Measurements from ENCODE around the gene GAS2L1.

Gene GAS2L1

DNA sequence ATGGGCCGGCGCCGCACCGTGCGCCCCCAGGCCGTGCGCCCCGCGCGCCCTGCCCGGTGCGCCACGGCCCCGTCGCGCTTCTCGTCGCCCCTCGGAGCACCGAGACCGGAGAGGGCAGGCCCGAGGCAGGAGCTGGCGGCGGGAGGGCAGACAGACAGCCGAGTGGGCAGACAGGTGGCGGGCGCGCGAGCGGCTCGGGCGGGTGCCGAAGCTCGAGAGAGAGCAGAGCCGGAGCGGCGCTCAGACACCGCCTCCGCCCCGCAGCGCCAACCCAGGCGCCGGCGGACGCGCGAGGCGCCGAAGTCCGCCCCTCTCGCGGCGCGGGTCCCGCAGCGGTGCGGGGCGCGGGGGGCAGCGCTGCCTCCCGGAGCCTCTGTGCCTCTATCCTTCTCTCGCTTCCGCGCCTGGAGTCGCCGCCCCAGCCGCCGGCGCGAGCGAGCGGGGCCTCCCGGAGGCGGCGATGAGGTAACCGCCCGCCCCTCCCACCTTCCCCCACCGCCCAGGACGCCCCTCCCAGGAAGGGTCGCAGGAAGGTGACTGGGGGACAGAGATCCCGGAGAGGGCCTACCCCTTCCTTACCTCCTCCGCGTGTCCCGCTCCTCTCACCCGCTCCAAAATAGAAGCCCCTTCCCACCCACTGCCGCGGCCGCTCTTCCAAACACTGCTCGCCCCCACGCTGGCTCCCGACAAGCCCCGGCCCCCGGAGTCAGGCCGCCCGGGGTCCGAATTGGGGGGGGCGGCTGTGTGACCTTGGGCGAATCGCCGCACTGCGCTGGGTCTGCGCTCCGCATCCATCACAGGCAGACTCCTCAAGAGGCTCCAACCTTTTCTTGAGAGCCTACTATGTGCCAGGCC lies 9.1 kb downstream of the GAS2L1 start, which contains the start of gene RASL10A:
TSS of gene RASL10A (minus strand) at position 412 of the 855 bp plus-strand sequence. CDS start 451 bp downstream, outside the sequence.
- Histone ChIP-seq H3K4me3 (replicated peaks; ENCODE audit: insufficient read depth, low read length) (no peak within 1 kb of the TSS), H3K27me3 (ENCODE audit: insufficient read depth, poor library complexity, severe bottlenecking) (peaks cover 40% of the 10 kb centered on the region), H3K27ac (replicated peaks) (no peak within 1 kb of the TSS)
- TF ChIP-seq GABPA (IDR thresholded peaks at IDR 0.05; ENCODE audit: low read depth) = no peak
- TF ChIP-seq, protein P1, sequence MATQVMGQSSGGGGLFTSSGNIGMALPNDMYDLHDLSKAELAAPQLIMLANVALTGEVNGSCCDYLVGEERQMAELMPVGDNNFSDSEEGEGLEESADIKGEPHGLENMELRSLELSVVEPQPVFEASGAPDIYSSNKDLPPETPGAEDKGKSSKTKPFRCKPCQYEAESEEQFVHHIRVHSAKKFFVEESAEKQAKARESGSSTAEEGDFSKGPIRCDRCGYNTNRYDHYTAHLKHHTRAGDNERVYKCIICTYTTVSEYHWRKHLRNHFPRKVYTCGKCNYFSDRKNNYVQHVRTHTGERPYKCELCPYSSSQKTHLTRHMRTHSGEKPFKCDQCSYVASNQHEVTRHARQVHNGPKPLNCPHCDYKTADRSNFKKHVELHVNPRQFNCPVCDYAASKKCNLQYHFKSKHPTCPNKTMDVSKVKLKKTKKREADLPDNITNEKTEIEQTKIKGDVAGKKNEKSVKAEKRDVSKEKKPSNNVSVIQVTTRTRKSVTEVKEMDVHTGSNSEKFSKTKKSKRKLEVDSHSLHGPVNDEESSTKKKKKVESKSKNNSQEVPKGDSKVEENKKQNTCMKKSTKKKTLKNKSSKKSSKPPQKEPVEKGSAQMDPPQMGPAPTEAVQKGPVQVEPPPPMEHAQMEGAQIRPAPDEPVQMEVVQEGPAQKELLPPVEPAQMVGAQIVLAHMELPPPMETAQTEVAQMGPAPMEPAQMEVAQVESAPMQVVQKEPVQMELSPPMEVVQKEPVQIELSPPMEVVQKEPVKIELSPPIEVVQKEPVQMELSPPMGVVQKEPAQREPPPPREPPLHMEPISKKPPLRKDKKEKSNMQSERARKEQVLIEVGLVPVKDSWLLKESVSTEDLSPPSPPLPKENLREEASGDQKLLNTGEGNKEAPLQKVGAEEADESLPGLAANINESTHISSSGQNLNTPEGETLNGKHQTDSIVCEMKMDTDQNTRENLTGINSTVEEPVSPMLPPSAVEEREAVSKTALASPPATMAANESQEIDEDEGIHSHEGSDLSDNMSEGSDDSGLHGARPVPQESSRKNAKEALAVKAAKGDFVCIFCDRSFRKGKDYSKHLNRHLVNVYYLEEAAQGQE (IDR thresholded peaks at IDR 0.05; ENCODE audit: insufficient replicate concordance, low read depth) = no peak
- TF ChIP-seq POLR2AphosphoS5 (IDR thresholded peaks at IDR 0.05; ENCODE audit: low read depth) = no peak
- DNase-seq (ENCODE audit: low read depth in 1 of 2, low spot score in 1 of 2) = no peak

DNA sequence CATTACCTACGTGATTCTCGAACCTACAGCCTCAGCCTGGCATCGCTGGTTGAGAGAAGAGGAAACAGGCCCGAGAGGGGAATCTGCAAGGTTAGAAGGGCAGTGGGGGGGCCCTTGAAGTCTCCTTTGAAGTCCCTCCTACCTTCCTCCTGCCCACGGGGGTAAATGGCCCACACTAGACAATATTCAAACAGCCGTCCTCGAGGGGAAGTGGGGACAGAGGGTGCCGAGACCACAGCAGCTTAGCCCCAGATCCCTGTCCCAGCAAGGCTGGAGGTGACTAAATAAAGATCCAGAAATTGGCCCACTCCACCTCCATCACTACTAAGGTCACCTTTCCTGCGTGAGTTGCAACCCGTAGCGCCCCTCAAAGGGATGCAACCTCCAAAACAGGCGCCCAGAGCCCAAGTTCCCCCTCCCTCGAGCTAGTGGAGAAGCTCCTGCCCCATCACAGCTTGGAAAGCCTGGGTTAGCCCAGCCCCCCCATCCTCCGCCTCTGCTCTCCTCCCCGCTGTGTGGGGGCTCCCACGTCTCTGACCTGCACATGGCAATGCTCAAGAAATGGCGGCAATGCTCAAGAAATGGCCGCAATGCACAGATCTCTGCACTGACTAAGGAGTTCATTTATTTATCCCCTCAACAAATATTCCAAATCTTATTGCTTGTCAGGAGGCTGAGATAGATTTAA lies 9.8 kb downstream of the GAS2L1 start:
- H3K4me3 ChIP-seq (replicated peaks; ENCODE audit: insufficient read depth, low read length) = no peak overlapping the region
- H3K27ac ChIP-seq (replicated peaks) = no peak overlapping the region
- TF ChIP-seq SPI1 (IDR thresholded peaks at IDR 0.05; ENCODE audit: borderline replicate concordance, low read depth) (no peak), POLR2AphosphoS5 (IDR thresholded peaks at IDR 0.05; ENCODE audit: low read depth) (no peak)
- peaks cover 40% of the 10 kb centered on the region for H3K27me3 ChIP-seq (ENCODE audit: insufficient read depth, poor library complexity, severe bottlenecking)
- no peak for DNase-seq (ENCODE audit: low read depth in 1 of 2, low spot score in 1 of 2)

DNA sequence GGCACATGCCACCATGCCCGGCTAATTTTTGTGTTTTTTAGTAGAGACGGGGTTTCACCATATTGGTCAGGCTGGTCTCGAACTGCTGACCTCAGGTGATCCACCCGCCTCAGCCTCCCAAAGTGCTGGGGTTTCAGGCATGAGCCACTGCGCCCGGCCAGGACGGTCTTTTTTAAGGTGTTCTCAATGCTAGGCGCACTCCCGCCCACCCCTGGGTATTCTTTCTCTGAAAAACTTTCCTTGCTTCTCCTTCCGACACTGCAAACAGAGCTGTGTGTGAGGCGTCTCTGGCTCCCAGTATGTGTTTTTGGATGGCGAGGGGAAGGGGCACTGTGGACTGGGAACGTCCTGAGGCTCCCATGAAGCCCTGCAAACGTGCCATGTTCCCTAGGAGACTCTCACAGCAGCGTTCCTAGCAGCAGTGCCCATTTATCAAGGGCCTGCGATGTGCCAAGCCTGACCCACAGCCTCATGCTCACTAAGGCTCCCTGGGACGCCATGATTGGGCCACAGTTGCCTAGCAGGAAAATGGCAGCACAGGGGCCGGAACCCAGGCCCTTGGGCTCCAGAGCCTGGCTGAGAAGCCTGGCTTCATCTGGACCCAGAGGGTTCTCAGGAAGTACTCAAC lies 11.5 kb downstream of the GAS2L1 start:
- TF ChIP-seq, protein P1 (IDR thresholded peaks at IDR 0.05; ENCODE audit: insufficient replicate concordance, low read depth) = no peak
- no peak for TF ChIP-seq POLR2AphosphoS5 (IDR thresholded peaks at IDR 0.05; ENCODE audit: low read depth)
- TF ChIP-seq GABPA (IDR thresholded peaks at IDR 0.05; ENCODE audit: low read depth) = no peak
- TF ChIP-seq, protein P2, sequence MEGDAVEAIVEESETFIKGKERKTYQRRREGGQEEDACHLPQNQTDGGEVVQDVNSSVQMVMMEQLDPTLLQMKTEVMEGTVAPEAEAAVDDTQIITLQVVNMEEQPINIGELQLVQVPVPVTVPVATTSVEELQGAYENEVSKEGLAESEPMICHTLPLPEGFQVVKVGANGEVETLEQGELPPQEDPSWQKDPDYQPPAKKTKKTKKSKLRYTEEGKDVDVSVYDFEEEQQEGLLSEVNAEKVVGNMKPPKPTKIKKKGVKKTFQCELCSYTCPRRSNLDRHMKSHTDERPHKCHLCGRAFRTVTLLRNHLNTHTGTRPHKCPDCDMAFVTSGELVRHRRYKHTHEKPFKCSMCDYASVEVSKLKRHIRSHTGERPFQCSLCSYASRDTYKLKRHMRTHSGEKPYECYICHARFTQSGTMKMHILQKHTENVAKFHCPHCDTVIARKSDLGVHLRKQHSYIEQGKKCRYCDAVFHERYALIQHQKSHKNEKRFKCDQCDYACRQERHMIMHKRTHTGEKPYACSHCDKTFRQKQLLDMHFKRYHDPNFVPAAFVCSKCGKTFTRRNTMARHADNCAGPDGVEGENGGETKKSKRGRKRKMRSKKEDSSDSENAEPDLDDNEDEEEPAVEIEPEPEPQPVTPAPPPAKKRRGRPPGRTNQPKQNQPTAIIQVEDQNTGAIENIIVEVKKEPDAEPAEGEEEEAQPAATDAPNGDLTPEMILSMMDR (IDR thresholded peaks at IDR 0.05; ENCODE audit: insufficient read depth, low read length) = no peak
- TF ChIP-seq SPI1 (IDR thresholded peaks at IDR 0.05; ENCODE audit: borderline replicate concordance, low read depth) = no peak
- no peak for DNase-seq (ENCODE audit: low read depth in 1 of 2, low spot score in 1 of 2)
- H3K27me3 ChIP-seq (ENCODE audit: insufficient read depth, poor library complexity, severe bottlenecking) = peaks cover 28% of the 10 kb centered on the region
- no peak overlapping the region for H3K27ac ChIP-seq (replicated peaks)
- H3K4me3 ChIP-seq (replicated peaks; ENCODE audit: insufficient read depth, low read length) = no peak overlapping the region

DNA sequence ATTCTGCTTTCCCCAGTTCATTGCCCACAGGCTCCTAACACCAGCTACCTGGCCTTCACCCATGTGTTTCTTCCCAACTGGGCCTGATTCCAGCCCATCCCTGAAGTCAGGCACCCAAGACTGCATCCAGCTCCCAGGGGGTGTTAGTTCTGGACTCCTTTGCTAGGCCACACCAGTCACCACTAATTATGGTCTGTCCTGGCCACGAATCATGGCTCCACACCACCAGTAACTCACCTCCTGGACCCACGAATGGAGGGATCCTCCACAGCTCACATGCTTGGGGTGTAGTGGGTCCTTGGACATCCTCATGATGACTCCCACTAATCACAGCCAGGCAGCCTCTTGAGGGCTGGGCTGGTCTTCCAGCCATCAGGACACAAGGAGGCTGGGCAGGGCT lies 12.6 kb downstream of the GAS2L1 start:
- no peak for DNase-seq (ENCODE audit: low read depth in 1 of 2, low spot score in 1 of 2)
- Histone ChIP-seq H3K27me3 (ENCODE audit: insufficient read depth, poor library complexity, severe bottlenecking) (peaks cover 19% of the 10 kb centered on the region), H3K27ac (replicated peaks) (no peak overlapping the region), H3K4me3 (replicated peaks; ENCODE audit: insufficient read depth, low read length) (no peak overlapping the region)
- no peak for TF ChIP-seq POLR2AphosphoS5 (IDR thresholded peaks at IDR 0.05; ENCODE audit: low read depth)
- no peak for TF ChIP-seq SPI1 (IDR thresholded peaks at IDR 0.05; ENCODE audit: borderline replicate concordance, low read depth)
- TF ChIP-seq, protein P1 (IDR thresholded peaks at IDR 0.05; ENCODE audit: insufficient replicate concordance, low read depth) = no peak
- no peak for TF ChIP-seq GABPA (IDR thresholded peaks at IDR 0.05; ENCODE audit: low read depth)
- TF ChIP-seq, protein P2 (IDR thresholded peaks at IDR 0.05; ENCODE audit: insufficient read depth, low read length) = no peak

All from HL-60 (cell line).